Natural killer cell (primary cell): ENCODE measurements around the gene DGKQ. TPM values are rescaled to one million over a fixed set of nuclear protein-coding genes. Genes with fewer than 3 reads are reported as not detected.

Experiments used
- ATAC-seq, 3 donors: fragments of 150-1000 bp in 2 of 3; fragments of 200-7000 bp in 1 of 3; cut with Tn5 transposase; 1 replicate in 1 of 3; 2 replicates in 2 of 3; pipeline ENCODE4 v1.10.0; 2021; ENCODE audit warnings: mild to moderate bottlenecking in 2 of 3, moderate library complexity in 2 of 3
- DNase-seq, 2 donors: peaks; one replicate each; pipeline versions ENCODE4 v3.0.0 to v3.0.0-alpha.2; 2013 to 2021; ENCODE audit warnings: mixed read lengths in 1 of 2
- H3K27ac ChIP-seq: one replicate; pipeline ENCODE4 v1.5.1; 2013; ENCODE audit warnings: mild to moderate bottlenecking, low read length
- H3K27me3 ChIP-seq: one replicate; pipeline ENCODE4 v1.6.1; 2013; ENCODE audit warnings: low read length; ENCODE audit not compliant: control insufficient read depth, insufficient read depth
- H3K36me3 ChIP-seq: one replicate; pipeline ENCODE4 v1.6.1; 2013; ENCODE audit warnings: low read length; ENCODE audit not compliant: control insufficient read depth, insufficient read depth
- H3K4me1 ChIP-seq: one replicate; pipeline ENCODE4 v1.6.1; 2013; ENCODE audit warnings: low read length; ENCODE audit not compliant: control insufficient read depth, insufficient read depth
- H3K4me3 ChIP-seq: one replicate; pipeline ENCODE4 v1.5.1; 2013; ENCODE audit warnings: low read length
- H3K9me3 ChIP-seq: one replicate; pipeline ENCODE4 v1.6.1; 2013; ENCODE audit warnings: low read length; ENCODE audit not compliant: control insufficient read depth, insufficient read depth
- H3K27ac Mint-ChIP-seq, 2 donors: one replicate each; pipeline ENCODE4 v1.8.0; 2022; ENCODE audit warnings: mild to moderate bottlenecking in 2 of 2, mixed read lengths in 2 of 2, moderate library complexity in 1 of 2
- H3K27me3 Mint-ChIP-seq, 2 donors: one replicate each; pipeline ENCODE4 v1.8.0; 2022; ENCODE audit warnings: low read depth in 2 of 2, mixed read lengths in 2 of 2
- H3K36me3 Mint-ChIP-seq: one replicate; pipeline ENCODE4 v1.8.0; 2022; ENCODE audit warnings: mixed read lengths
- H3K4me1 Mint-ChIP-seq, 2 donors: one replicate each; pipeline ENCODE4 v1.8.0; 2022; ENCODE audit warnings: mixed read lengths in 2 of 2
- H3K4me3 Mint-ChIP-seq: one replicate; pipeline ENCODE4 v1.8.0; 2022; ENCODE audit warnings: mild to moderate bottlenecking, moderate library complexity, mixed read lengths
- H3K9me3 Mint-ChIP-seq, 2 donors: one replicate each; pipeline ENCODE4 v1.8.0; 2022; ENCODE audit warnings: mixed read lengths in 2 of 2
- WGBS: methylation state at CpG from one replicate; pipeline ENCODE4 v1.1.7; 2013; ENCODE audit warnings: missing lambda C conversion rate; ENCODE audit not compliant: insufficient coverage; 5-methylcytosine and 5-hydroxymethylcytosine counted together
- intact Hi-C: fragments of 100-400 bp; cut with micrococcal nuclease; formaldehyde crosslinking; loops from one replicate; pipeline ENCODE4 v1.14.2; 2022
- total RNA-seq, 4 donors: library from RNA; stranded (reverse); fragments of 120-200 nt in 1 of 4; gene quantifications; one replicate each; pipeline versions ENCODE4 v1.2.3 to v1.2.4, GENCODE V29; 2013 to 2022
- TF ChIP-seq, protein P1 (sequence below): fragments of 200-600 bp; IDR thresholded peaks from one replicate; pipeline ENCODE4 v1.8.0; 2022; ENCODE audit warnings: antibody characterized with exemption

DGKQ gene
- total RNA-seq, 3 donors from 2014 or later (not counting 1 experiment from before 2014, with no cell fraction given), result 64.2 to 79.5 (median 65.2) TPM

GRCh38 chr4:947491-947971, 25.8 kb downstream of the DGKQ start:
- H3K36me3 Mint-ChIP-seq, result no peaks in the 10 kb centered on the region
- no peaks in the 10 kb centered on the region for H3K9me3 Mint-ChIP-seq
- H3K4me1 Mint-ChIP-seq, result peaks cover 19 to 34% of the 10 kb centered on the region in 2 donors
- H3K4me3 Mint-ChIP-seq, result no peak overlapping the region
- H3K27ac Mint-ChIP-seq, result no peak overlapping the region
- H3K27me3 Mint-ChIP-seq, result no peaks in the 10 kb centered on the region
- no peak overlapping the region for H3K27ac ChIP-seq
- DNase-seq (no peak), ATAC-seq (no peak)
- peaks cover 8% of the 10 kb centered on the region for H3K36me3 ChIP-seq
- H3K27me3 ChIP-seq, result no peaks in the 10 kb centered on the region
- 93% methylated on average over 19 of the region's 19 CpGs for WGBS
- intact Hi-C loops, result no loop called here
- peaks cover 11% of the 10 kb centered on the region for H3K4me1 ChIP-seq
- no peak overlapping the region for H3K4me3 ChIP-seq
- H3K9me3 ChIP-seq, result no peaks in the 10 kb centered on the region
- TF ChIP-seq, protein P1, sequence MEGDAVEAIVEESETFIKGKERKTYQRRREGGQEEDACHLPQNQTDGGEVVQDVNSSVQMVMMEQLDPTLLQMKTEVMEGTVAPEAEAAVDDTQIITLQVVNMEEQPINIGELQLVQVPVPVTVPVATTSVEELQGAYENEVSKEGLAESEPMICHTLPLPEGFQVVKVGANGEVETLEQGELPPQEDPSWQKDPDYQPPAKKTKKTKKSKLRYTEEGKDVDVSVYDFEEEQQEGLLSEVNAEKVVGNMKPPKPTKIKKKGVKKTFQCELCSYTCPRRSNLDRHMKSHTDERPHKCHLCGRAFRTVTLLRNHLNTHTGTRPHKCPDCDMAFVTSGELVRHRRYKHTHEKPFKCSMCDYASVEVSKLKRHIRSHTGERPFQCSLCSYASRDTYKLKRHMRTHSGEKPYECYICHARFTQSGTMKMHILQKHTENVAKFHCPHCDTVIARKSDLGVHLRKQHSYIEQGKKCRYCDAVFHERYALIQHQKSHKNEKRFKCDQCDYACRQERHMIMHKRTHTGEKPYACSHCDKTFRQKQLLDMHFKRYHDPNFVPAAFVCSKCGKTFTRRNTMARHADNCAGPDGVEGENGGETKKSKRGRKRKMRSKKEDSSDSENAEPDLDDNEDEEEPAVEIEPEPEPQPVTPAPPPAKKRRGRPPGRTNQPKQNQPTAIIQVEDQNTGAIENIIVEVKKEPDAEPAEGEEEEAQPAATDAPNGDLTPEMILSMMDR, result no peak

- Mint-ChIP-seq H3K4me3 (no peak overlapping the region), H3K9me3 (no peaks in the 10 kb centered on the region), H3K27me3 (no peaks in the 10 kb centered on the region), H3K4me1 (peaks cover 19 to 34% of the 10 kb centered on the region in 2 donors), H3K36me3 (no peaks in the 10 kb centered on the region), H3K27ac (no peak overlapping the region)
- Histone ChIP-seq H3K27ac (no peak overlapping the region), H3K36me3 (peaks cover 6% of the 10 kb centered on the region), H3K9me3 (no peaks in the 10 kb centered on the region), H3K4me1 (peaks cover 11% of the 10 kb centered on the region), H3K4me3 (no peak overlapping the region), H3K27me3 (no peaks in the 10 kb centered on the region)
- DNase-seq, result no peak
- intact Hi-C loops, result no loop called here
- ATAC-seq, result no peak
- 58% methylated on average over 62 of the region's 62 CpGs for WGBS
- TF ChIP-seq, protein P1, result no peak
Measured at GRCh38 chr4:946517-947471, 26.6 kb downstream of the DGKQ start.

DNA sequence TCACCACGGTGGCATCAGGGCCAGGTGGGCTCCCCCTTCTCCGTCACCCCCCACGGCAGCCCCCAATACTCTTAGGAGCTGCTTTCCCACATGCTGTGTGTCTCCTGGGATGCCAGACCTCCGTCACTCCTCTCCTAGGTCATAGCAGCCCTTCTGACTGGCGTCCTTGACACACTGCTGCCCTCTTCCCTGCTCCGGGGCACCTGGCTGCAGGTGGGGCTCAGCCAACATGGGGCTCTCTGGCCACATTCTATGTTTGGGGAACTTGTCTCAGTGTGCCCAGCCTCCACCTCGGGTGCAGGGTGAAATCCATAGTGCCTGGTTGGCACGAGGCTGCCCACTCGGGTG, 27.3 kb downstream of the DGKQ start:
- H3K27ac Mint-ChIP-seq, result no peak overlapping the region
- Histone ChIP-seq H3K27ac (no peak overlapping the region), H3K9me3 (no peaks in the 10 kb centered on the region), H3K4me1 (peaks cover 11% of the 10 kb centered on the region), H3K36me3 (peaks cover 4% of the 10 kb centered on the region), H3K27me3 (no peaks in the 10 kb centered on the region), H3K4me3 (no peak overlapping the region)
- no peaks in the 10 kb centered on the region for H3K27me3 Mint-ChIP-seq
- H3K4me3 Mint-ChIP-seq, result no peak overlapping the region
- intact Hi-C loops, result no loop called here
- H3K4me1 Mint-ChIP-seq, result peaks cover 19 to 34% of the 10 kb centered on the region in 2 donors
- ATAC-seq, result no peak
- TF ChIP-seq, protein P1, result no peak
- H3K36me3 Mint-ChIP-seq, result no peaks in the 10 kb centered on the region
- H3K9me3 Mint-ChIP-seq, result no peaks in the 10 kb centered on the region
- WGBS, result 80% methylated on average over 9 of the region's 9 CpGs
- DNase-seq, result no peak
